ENCODE results near the gene PIP5K1A. TPM values are rescaled to one million over a fixed set of nuclear protein-coding genes. Genes with fewer than 3 reads are reported as not detected.

The PIP5K1A gene
- total and polyA plus RNA-seq, 4 donors, result 4.0 to 32.0 (median 13.6) TPM

DNA sequence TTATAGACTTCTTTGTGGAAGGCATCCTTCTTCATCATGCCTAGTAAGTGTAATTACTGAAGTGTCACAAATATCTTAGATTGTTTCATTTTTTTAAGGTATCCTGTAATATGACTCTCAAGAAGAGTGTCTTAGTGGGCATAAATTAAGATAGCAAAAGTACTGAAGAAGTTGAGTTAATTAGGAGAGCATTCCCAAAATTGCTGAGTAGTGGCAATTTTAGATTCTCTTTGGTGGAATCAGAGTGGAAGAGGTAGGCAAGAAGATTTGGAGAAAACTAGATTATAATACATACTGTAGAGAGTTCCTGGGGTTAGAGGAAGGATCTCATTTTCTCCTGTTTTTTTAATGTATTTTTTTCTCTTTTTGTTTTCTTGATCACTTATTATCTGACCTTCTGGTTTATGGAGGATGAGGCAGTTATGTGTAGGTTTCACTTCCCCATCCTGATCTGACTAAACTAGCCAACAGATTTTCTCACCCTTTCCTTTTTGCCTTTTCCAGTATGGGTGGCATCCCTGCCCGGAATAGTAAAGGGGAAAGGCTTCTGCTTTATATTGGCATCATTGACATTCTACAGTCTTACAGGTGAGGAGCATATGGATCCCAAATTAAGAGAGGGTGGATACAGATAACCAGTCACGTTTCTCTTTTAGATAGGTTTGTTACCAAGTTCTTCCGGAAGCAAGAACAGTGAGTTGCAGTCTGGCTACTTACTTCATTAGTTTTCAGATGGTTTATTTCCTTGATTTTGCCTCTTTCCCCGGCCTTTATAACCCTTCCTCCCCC lies 39.5 kb downstream of the PIP5K1A start:
- no peak overlapping the region for H3K27ac ChIP-seq (ENCODE audit: low read depth in 1 of 2, low read length in 2 of 2)
- H3K4me1 ChIP-seq (ENCODE audit: control insufficient read depth in 4 of 4, insufficient read depth in 4 of 4, low read length in 3 of 4), result no peaks in the 10 kb centered on the region
- H3K27me3 ChIP-seq (ENCODE audit: control insufficient read depth in 4 of 4, insufficient read depth in 4 of 4, low read length in 3 of 4), result no peaks in the 10 kb centered on the region
- H3K4me3 ChIP-seq (ENCODE audit: low read depth in 1 of 3, low read length in 3 of 3), result no peak overlapping the region
- peaks cover 26 to 86% (median 73%) of the 10 kb centered on the region in 4 donors for H3K36me3 ChIP-seq (ENCODE audit: control insufficient read depth in 4 of 4, insufficient read depth in 3 of 4, low read depth in 1 of 4, low read length in 3 of 4)
- H3K9ac ChIP-seq (ENCODE audit: low read depth in 1 of 2, low read length in 2 of 2), result no peak overlapping the region
- TF ChIP-seq NR2F2 (IDR thresholded peaks at IDR 0.05), result no peak
- TF ChIP-seq, protein P1, sequence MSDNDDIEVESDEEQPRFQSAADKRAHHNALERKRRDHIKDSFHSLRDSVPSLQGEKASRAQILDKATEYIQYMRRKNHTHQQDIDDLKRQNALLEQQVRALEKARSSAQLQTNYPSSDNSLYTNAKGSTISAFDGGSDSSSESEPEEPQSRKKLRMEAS (IDR thresholded peaks at IDR 0.05), result no peak
- H3K9me3 ChIP-seq (ENCODE audit: control insufficient read depth in 4 of 4, low read length in 3 of 4), result no peaks in the 10 kb centered on the region
- WGBS, result 92% methylated on average over 4 of the region's 4 CpGs
- no peak for DNase-seq (ENCODE audit: low spot score)

DNA sequence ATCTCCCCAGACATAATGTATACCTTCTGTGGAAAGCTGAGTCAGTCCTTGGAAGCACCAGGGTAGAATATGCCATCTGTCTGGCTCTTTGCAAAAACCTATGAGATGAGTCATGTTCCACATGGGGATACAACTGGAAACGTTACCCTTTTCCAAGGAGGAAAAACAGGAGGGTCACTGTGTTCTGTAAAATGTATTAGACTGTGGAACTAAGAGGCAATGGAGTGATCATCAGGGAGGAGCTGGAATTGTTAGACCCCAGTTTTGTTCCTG lies 40.1 kb downstream of the PIP5K1A start:
- TF ChIP-seq NR2F2 (IDR thresholded peaks at IDR 0.05) (no peak), HNF4A (conservative IDR thresholded peaks at IDR 0.05) (no peak), SP1 (IDR thresholded peaks at IDR 0.05) (no peak), REST (IDR thresholded peaks at IDR 0.05) (no peak), RXRA (IDR thresholded peaks at IDR 0.05) (no peak), ZBTB33 (IDR thresholded peaks at IDR 0.05) (no peak), FOXA1 (IDR thresholded peaks at IDR 0.05) (no peak), HNF4G (IDR thresholded peaks at IDR 0.05) (no peak), EGR1 (IDR thresholded peaks at IDR 0.05; ENCODE audit: low read depth in 2 of 2) (no peak), YY1 (IDR thresholded peaks at IDR 0.05) (no peak), FOXA2 (IDR thresholded peaks at IDR 0.05) (no peak), TAF1 (conservative IDR thresholded peaks at IDR 0.05) (no peak)
- TF ChIP-seq, protein P2, sequence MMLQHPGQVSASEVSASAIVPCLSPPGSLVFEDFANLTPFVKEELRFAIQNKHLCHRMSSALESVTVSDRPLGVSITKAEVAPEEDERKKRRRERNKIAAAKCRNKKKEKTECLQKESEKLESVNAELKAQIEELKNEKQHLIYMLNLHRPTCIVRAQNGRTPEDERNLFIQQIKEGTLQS (IDR thresholded peaks at IDR 0.05), result no peak
- TF ChIP-seq, protein P1 (IDR thresholded peaks at IDR 0.05), result no peak
- no peaks in the 10 kb centered on the region for H3K27me3 ChIP-seq (ENCODE audit: control insufficient read depth in 4 of 4, insufficient read depth in 4 of 4, low read length in 3 of 4)
- H3K36me3 ChIP-seq (ENCODE audit: control insufficient read depth in 4 of 4, insufficient read depth in 3 of 4, low read depth in 1 of 4, low read length in 3 of 4), result peaks cover 27 to 89% (median 74%) of the 10 kb centered on the region in 4 donors
- 85% methylated on average over 1 of the region's 1 CpG for WGBS
- no peak overlapping the region for H3K4me3 ChIP-seq (ENCODE audit: low read depth in 1 of 3, low read length in 3 of 3)
- no peak overlapping the region for H3K27ac ChIP-seq (ENCODE audit: low read depth in 1 of 2, low read length in 2 of 2)
- H3K9ac ChIP-seq (ENCODE audit: low read depth in 1 of 2, low read length in 2 of 2), result no peak overlapping the region
- H3K4me1 ChIP-seq (ENCODE audit: control insufficient read depth in 4 of 4, insufficient read depth in 4 of 4, low read length in 3 of 4), result no peaks in the 10 kb centered on the region
- DNase-seq (ENCODE audit: low spot score), result no peak
- no peaks in the 10 kb centered on the region for H3K9me3 ChIP-seq (ENCODE audit: control insufficient read depth in 4 of 4, low read length in 3 of 4)

Data from liver (tissue), 9 donors.